Muscle of back (tissue), 11 donors: ENCODE data around the gene LPAR1. TPM values are rescaled to one million over a fixed set of nuclear protein-coding genes. Genes with fewer than 3 reads are reported as not detected.

ENCODE experiments used
- DNase-seq, 3 donors: peaks; one replicate each; pipeline versions ENCODE4 v3.0.0 to v3.0.0-alpha.2; 2013
- polyA plus RNA-seq, 10 donors: library from polyadenylated mRNA; unstranded; fragments of 120-200 nt; gene quantifications; one replicate each; pipeline ENCODE4 v1.2.1, GENCODE V29; 2013; ENCODE audit not compliant: insufficient read length in 10 of 10

The LPAR1 gene
- polyA plus RNA-seq, 10 donors, result 40.5 to 68.3 (median 53.0) TPM

DNA sequence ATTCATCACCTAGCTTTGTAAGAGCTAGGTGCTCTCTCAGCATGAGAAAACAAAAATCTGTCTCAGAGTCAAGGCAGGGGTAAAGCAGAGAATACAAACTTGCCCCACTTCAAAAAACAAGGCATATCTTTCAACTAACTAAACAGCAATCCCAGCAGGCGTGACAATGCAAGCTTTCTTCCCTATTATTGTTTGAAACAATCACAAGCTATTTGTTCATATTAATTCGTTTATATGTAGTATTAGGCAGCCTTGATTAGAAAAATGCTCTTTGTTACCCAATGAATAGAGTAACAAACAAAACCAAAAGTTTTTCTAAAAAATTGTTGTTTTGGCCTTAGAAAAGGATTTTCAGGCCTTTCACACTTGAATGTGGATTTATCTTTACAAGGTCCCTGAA lies 71.1 kb downstream of the LPAR1 start:
- no peak for DNase-seq

DNA sequence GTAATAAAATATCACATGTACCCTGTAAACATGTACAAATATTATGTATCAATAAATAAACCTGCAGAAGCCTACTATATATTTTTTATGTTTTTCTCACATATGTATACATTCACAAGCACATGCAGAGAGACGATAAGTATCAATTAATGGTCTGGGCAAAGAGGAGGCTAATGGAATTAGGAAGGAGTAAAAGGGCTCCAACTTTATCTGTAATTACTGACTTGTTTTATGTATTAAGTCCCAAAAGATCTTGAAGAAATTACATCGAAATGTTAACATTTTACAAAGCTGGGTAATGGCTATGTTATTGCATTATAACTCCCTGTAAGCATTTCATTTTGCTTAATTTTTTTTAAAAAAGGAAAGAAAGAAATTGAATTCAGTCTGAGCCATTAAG lies 78.0 kb downstream of the LPAR1 start:
- DNase-seq, result no peak

DNA sequence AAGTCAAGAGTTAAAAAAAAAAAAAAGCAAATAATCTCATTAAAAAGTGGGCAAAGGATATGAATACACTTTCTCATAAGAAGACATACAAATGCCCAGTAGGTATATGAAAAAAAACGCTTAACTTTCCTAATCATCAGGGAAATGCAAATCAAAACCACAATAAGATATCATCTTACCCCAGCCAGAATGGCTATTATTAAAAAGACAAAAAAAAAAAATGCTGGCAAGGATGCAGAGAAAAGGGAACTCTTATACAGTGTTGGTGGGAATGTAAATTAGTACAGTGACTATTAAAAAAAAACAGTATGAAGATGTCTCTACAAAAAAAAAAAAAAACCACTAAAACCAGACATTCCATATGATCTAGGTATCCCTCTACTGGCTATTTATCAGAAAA lies 79.4 kb downstream of the LPAR1 start:
- no peak for DNase-seq

DNA sequence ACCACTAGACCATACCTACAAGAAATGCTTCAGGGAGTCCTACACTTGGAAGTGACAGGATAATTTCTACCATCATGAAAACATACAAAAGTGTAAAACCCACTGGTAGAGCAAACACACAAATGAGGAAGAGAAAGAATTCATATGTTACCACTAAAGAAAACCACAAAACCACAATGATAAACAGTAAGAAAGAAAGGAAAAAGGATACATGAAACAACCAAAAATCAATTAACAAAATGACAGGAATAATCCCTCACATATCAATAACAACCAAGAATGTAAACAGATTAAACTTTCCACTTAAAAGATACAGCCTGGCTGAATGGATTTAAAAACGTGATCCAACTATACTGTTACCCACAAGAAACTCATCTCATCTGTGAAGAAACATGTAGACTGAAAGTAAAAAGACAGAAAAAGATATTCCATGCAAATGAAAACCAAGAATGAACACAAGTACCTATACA lies 83.4 kb downstream of the LPAR1 start:
- no peak for DNase-seq

DNA sequence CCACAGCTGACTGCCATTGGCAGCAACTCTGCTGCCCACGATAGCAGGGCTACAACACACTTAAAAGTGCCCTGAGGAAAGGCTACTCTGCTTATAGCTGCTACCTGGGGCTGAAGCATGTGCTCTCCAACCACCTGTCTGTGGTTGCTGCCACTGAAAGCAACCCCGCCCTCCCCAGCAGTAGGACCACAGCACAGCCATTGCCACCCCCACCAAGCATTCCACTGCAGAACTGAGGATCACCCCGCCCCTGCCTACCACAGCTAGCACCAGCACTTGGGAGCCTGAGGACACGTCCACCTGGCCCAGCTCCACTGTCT lies 85.8 kb downstream of the LPAR1 start:
- DNase-seq, result no peak

- no peak for DNase-seq
Measured at GRCh38 chr9:110951805-110952539, 86.3 kb downstream of the LPAR1 start.

- no peak for DNase-seq
Measured at GRCh38 chr9:110950041-110950645, 88.1 kb downstream of the LPAR1 start.

GRCh38 chr9:110949081-110949480 lies 89.2 kb downstream of the LPAR1 start:
- DNase-seq, result no peak

- DNase-seq, result no peak
Measured at GRCh38 chr9:110947491-110948044, 90.7 kb downstream of the LPAR1 start.

DNA sequence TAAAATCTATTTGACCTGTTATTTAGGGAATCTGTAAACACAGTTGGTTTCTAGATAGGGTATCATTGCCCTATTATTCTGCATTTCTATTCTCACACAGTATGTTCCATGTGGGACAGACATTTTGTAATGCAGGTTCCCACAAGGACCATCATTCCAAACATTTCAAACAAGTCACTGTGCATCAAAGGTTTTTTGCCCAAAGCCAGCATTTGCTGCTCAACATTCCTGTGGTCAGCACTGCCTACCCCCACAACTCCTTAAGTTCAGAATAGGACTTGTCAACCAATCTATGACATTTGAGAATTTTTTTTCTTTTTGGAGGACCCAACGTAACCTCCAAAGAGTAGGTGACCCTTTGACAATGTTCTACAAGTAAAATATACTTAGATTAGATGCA lies 95.7 kb downstream of the LPAR1 start:
- peak in 1 of 3 donors; percentile 58 for DNase-seq

DNA sequence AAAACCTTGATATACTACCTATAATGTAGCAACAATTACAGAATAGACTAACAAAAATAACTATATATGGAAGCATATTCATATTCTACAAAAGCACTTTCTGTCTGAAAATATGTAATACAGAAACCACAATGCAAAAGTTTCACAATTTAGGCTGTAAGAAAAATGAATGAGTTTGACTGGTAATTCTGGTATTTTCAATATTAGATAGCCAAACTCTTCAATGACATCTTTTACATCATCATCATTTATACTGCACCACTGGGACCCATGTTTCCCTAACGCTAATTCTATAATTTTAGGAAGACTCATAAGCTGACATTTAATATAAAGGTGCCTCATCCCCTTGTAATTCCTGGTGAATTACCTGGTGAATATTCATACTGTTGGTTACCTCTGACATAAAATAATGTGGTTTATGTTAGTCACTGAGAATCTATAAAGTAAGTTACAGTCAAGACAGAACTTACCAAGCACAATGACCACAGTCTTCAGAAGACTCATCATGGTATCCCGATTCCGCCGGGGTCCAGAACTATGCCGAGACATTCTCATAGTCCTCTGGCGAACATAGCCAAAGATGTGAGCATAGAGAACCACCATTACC lies 97.2 kb downstream of the LPAR1 start:
- no peak for DNase-seq

GRCh38 chr9:110939573-110939972 lies 98.7 kb downstream of the LPAR1 start:
- no peak for DNase-seq

DNA sequence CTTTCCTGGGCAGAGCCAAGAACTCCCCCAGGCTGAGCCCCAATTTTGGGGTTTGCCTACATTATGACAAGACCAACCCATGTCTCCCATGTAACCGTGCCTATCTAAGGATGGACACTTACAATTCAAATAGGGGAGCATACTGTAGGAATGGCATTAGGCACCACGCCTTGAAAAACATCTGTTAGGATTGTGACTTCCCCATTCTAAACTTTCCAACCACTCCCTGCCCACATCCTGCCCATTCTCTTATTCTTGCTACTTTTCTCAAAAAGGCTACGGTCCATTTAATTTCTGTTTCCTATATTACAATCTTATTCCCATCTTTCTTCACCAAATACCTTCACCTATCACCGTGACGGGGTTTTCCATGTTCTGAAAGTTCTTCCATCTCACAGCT lies 99.2 kb downstream of the LPAR1 start:
- no peak for DNase-seq

DNA sequence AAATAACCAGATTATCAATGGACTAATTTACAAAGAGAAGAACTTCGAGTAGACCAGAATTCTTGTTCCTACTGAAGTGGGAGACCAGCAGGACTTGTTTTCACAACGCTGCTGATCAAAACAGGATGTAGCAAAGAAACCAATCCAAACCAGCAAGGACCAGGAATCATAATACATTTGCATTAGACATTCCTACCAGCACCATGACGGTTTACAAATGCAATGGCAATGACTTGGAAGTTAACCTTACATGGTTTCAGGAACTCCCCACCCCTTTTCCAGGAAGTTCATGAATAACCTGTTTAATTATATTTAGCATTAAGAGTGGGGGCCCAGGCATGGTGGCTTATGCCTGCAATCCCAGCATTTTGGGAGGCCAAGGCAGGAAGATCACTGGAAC lies 100.0 kb downstream of the LPAR1 start:
- no peak for DNase-seq

GRCh38 chr9:110936719-110937452 lies 101.4 kb downstream of the LPAR1 start:
- peak in 1 of 3 donors; percentile 87 for DNase-seq

DNA sequence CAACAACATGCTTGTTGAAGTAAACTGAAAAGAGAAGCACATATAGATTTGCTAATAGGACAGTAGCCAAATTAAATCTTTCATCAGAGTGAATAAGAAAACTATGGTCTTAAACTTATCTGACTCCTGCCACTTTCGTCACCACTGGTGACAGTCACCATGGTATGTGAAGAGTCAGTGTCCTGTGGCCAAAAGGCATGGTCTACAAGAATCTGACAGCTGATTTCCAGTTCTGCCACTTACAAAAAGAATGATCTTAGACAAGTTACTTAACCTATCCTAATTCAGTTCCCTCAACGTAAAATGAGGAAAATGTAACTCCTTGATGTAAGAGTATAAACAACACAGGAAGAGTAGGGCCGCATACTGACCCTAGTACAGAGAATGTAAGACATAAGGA lies 102.0 kb downstream of the LPAR1 start:
- DNase-seq, result no peak

- no peak for DNase-seq
Measured at GRCh38 chr9:110935829-110936228, 102.4 kb downstream of the LPAR1 start.

DNA sequence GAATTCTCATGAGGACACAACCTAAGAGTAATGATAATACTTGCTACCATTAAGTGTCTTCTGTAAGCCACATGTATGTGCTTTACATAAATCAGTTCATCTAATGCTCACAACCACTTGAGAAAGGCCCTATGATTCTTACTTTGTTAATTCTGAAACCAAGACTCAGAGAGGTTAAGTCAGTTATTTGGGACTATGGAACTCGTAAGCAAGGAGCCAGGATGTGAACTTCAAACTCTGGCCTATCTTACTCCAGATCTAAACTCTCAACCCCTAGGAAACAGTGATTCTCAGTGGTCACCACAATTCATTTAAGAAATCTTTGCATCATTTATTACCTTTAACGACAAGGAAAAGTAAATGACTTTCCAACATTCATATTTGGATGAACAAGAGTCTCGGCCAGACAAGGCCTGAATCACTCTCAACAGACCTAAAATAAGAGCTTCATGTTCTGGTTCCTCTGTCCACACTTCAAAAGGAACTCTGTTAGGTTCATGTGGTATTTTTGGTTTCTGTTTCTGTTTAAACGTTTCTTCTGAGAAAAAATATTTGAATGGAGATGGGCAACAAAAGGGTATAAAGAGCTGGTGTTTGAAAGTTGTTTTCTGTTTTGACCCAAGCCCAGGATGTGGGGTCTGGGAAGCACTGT lies 104.8 kb downstream of the LPAR1 start:
- DNase-seq, result no peak

GRCh38 chr9:110932863-110933262 lies 105.4 kb downstream of the LPAR1 start:
- peak in 1 of 3 donors; percentile 68 for DNase-seq

GRCh38 chr9:110928599-110928998 lies 109.7 kb downstream of the LPAR1 start:
- peak in 1 of 3 donors; percentile 52 for DNase-seq

DNA sequence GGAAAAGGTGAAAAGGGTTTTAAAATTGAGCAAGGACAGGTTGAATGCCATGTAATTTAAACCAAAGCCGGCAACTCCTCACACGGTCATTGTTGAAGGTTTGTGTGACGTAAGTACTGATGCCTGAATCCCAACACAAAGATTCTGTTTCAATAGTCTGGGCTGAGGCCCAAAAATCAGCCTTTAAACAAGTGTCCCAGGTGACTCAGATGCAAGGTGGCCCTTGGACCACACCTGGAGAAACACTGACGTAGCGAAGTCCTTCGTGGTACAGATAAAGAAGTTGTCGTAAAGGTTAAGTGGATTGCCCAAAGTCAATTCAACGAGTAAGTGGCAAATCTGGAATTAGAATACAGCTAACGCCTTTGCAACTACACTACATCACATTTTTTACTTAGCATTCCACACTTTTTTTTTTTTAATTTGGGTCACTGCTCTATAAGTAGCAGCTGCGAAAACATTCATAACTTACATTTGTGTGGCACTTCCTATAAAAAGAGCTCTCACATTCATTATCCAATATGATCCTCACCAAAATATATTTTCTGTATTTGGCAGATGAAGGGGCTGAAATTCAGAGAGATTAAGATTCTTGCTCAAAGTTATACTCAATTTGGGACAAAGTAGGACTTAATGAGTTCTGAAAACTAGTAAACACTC lies 111.3 kb downstream of the LPAR1 start:
- peak in 1 of 3 donors; percentile 51 for DNase-seq
